ENCODE data around the gene RBM42.

RBM42 gene

GRCh38 chr19:35655600-35655999 is 26.8 kb downstream of the RBM42 start:
- no peak for FAIRE-seq

GRCh38 chr19:35656700-35657099 is 27.9 kb downstream of the RBM42 start:
- no peak for FAIRE-seq

- no peak for FAIRE-seq
Measured at GRCh38 chr19:35657904-35658700, 29.3 kb downstream of the RBM42 start.

- no peak for FAIRE-seq
Measured at GRCh38 chr19:35661995-35662340, 33.1 kb downstream of the RBM42 start.

- no peak for FAIRE-seq
Measured at GRCh38 chr19:35663981-35664380, 35.1 kb downstream of the RBM42 start.

GRCh38 chr19:35665157-35665556 is 36.3 kb downstream of the RBM42 start:
- FAIRE-seq = no peak

GRCh38 chr19:35665604-35666003 is 36.8 kb downstream of the RBM42 start:
- FAIRE-seq = no peak

GRCh38 chr19:35666251-35666913 is 37.5 kb downstream of the RBM42 start, which contains the start of gene UPK1A:
Gene UPK1A, plus strand, starts transcription at chr19:35666517. Its CDS starts 296 bp downstream, at chr19:35666813.
- no peak for FAIRE-seq

- no peak for FAIRE-seq
Measured at GRCh38 chr19:35669566-35669965, 40.7 kb downstream of the RBM42 start.

GRCh38 chr19:35669974-35670373 is 41.1 kb downstream of the RBM42 start:
- FAIRE-seq = no peak

GRCh38 chr19:35670686-35671085 is 41.9 kb downstream of the RBM42 start:
- FAIRE-seq = no peak

- FAIRE-seq = no peak
Measured at GRCh38 chr19:35671818-35672217, 43.0 kb downstream of the RBM42 start.

GRCh38 chr19:35673121-35673804 is 44.4 kb downstream of the RBM42 start:
- no peak for FAIRE-seq

GRCh38 chr19:35675589-35676140 is 46.8 kb downstream of the RBM42 start:
- FAIRE-seq = no peak

All from islet of Langerhans (tissue), 1 donor.